NCI-H128 (cell line): ENCODE results near the gene PEA15.

Experiments
- DNase-seq: peaks from one replicate; lab custom pipeline; 2025; ENCODE audit not compliant: unreplicated experiment; lab: John Stamatoyannopoulos, UW

PEA15 gene

DNA sequence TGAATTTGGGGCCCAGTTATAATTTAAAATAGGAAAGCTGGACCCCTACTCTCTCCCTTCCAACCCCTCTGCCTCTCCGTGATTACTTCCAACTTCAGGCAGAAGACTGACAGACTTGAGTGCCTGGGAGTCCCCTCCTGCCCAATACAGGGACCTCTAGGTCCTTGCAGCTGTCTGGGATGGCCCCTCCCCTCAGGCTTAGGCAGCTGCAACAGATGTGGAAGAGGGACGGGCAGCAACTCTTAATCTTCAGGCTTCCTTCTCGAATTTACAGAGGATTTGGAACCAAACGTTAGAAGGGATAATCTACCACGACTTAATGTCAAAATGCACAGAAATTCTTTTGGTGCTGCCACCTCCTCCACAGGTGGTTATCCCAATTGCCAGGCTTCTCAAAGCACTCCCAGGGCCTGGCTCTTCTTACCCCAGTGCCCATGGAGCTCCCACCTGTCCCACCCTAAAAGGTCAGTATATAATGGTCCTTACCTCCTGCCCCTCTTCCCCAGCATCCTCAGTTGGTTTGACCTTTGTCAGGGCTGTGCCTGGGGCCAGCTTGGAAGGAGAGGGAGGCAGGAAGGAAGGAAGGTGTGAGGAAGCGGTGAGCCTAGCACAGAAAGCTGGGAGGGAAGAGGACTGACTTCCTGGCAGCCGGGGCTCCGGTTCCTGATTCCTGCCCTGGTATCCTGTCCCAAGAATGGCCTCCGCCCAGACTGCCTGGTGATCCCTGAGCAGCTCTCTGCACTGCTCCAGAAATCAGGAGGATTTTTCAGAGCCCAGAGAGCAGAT lies 2.8 kb downstream of the PEA15 start:
- DNase-seq: no peak

DNA sequence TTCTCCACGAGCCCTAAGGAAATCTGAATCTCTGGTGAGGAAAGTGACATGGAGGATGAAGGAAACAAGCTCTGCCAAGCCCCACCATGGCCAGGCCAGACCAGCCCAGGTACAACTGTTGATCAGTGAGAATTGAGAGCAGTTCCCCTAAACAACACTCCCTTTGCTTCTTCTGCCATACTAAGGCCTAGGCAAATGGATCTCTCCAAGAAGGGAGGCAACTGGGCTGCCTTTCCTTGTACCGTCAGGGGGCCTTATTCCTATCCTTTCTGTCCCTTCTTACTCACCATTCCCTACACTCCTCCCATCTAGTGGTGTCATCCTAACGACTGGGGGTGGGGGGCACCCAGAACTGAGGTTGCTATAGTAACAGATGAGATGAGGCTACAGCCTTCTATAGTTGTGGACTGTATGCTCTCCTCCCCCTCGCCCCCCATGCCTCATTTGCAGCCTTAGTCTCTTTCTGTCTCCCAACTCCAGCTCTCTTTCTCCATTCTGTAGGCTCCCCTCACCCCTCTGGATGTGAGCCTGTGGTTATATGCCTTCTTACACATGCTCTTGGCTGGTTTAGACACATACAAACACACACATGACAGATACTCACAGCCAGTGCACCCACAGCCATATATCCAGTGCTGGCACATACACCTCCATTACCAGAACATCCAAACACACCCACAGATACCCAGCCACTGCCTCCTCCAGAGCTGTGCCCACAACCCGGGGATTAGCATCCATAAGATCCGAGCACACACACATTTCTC lies 3.6 kb downstream of the PEA15 start:
- DNase-seq: no peak

DNA sequence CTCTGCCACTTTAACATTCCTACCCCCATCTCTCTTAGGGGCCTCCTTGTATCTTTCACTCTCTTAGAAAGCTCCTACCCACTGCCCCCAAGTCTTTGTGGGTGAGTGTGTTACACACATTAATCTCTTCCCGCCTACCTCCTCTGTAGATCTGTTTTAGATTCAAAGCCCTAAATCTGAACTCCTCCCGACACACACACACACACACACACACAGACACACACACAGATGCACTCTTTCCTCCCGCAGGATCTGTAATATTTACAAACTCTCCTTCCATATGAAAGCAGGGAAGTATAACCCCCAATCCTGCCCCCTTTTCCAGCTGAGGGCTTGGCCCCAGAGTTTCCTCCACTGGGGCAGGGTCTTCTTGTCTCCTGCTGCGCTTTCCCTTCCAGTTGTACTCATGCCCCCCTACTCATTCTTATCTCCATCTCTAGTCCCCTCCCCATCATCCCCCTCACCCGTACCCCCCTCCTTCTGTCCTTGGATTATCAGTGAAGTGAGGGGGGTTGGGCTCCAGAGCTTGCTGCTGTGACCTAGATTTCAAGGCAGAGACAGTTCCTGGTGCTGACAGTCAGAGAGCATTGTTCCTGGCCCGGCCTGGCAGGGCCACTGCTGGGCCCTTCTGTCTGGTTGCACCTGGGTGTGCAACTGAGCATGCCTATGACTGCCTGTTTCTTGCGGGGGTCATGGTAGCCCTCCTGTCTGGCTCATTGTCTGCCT lies 4.3 kb downstream of the PEA15 start:
- no peak for DNase-seq

DNA sequence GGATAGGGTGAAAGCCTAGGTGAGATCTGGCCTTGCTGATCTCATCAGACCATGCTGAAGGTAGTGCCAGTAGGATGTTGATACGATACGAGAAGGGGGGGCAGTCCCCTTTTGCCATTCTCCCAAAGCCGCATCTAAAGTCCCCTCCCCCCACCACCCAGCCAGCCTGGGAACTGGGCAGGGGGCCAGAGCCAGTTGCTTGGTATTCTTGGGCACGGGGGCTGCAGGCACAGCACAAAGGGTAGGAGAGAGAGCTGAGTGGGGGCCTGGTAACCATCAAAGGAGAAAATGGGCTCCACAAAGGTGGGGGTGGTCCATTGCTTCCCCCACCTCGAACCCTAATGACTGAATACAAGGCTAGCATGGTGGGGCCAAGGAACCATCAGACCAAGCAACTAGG lies 5.4 kb downstream of the PEA15 start:
- no peak for DNase-seq

DNA sequence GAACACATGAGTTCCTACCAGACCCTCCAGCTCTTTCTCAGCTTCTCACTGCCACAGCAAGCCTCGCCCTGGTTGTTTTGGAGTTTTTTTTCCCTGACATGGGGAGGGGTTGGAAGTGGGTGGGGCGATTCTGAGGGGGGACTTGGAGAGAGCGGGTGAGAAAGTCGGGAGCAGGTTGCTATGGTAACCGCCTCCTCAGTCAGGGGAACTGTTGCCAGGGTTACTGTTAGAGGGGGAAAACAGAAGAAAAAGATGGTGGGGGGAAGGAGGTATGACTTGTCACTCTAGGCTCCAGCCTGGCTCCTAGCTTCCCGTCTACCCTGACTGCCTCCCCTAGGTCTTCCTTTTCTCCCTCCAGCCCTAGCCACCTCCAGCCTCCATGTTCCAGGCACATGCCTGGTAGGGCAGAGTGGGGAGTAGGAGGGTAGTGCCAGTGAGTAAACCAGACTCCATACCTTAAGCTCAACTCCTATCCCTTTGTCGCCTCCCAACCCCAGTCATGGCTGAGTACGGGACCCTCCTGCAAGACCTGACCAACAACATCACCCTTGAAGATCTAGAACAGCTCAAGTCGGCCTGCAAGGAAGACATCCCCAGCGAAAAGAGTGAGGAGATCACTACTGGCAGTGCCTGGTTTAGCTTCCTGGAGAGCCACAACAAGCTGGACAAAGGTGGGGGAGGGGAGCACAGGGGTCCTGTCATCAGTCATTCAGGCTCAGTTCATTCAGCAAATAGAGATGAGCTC lies 6.0 kb downstream of the PEA15 start:
- no peak for DNase-seq

DNA sequence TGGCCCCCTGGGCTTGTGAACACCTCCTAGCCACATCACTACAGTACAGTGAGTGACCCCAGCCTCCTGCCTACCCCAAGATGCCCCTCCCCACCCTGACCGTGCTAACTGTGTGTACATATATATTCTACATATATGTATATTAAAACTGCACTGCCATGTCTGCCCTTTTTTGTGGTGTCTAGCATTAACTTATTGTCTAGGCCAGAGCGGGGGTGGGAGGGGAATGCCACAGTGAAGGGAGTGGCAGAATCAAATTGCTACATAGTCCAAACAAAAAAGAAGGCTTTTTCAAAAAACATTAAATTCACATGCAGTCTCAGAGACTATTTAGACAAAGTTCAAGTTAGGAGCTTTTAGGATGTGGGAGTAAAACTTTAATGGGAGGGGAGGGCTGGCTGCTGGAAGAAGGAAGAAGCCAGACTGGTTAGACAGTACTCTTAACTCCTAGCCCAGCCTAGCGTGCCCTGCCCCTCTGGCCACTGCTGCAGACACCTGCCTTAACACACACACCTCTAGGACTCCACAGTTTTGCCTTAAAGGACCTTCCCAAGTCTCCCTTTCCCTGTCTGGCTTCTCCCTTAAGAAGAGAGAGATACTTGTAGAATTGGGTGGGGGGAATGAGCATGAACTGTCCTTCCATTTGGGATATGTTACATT lies 9.4 kb downstream of the PEA15 start:
- no peak for DNase-seq

DNA sequence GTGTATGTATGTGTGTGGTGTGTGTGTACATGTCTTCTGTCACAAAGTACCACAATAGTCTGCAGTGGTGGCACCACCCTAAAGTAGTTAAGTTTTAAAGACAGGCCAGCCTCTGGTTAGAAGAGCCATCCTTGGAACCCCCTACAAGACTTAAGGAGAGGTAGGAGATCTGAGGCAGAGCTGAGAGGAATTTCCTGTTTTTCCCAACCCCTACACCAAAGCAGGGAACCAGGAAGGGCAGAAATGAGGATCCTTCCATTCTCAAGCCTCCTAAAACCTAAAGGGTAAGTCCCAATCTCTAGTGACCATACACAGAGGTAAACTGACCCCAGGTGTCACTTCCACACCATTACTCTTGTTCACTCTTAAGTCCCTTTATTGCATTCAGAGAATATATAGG lies 11.1 kb downstream of the PEA15 start:
- no peak for DNase-seq

DNA sequence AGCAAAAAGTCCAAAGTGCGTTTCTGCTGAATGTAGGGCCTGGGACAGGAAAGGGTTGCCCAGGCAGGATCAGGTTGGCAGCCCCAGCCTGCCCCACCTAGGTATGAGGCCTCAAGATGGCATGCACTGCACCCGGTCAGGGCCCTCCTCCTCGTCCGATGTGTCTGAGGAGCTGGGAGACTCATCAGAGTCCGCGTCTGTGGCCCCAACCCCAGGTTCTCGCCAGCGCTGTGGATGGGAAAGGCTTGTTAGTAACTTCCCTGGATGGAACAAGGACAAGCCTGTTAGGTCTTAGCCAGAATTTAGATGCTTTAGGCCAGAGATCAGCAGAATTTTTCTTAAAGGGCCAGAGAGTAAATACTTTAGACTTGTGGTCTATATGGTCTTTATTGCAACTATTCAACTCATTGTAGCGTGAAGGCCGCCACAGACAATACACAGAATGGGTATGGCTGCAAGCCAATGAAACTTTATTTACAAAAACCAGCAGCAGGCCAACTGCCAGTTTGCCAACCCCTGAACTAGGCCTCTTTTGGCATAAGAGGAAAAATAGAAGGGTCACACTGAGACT lies 12.4 kb downstream of the PEA15 start:
- DNase-seq: no peak

DNA sequence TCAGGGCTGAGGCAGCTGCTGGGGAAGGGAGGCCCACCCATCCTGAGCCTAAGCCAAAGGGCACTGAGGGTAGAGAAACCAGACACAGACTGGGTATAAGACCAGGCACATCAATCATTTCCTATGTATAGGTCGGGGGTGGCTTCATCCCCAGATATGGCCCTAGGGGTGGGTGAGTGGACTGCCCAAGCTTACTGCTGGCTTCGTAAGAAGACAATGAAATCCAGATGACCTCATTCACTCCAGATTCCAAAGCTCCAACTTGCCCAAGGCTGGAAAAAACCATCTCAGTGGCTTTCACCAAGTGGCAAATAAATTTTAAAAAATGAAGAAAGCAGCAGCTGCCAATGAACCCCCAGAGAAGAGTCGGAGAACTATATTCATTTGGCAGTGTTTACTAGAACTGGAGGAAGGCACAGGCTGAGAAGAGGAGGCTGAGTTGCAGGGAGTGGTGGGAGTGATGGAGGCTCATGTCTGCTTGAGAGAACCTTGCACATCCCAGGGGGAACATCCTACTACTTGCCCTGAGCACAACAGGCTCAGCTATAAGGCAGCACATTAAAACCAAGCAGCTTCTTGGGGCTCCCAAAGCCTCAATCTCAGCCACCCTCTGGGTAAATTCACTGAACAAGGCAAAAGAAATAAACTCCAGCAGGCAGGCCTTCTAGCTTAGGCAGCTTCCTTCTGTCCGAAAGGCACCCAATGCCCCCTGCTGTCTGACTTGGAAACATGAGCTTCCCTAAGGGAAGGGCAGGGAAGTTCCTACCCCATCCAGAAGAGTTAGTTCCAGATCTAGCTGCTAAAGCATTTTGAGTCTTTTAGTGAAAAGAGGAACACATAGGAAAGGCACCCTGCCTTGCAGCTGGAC lies 14.1 kb downstream of the PEA15 start:
- no peak for DNase-seq

DNA sequence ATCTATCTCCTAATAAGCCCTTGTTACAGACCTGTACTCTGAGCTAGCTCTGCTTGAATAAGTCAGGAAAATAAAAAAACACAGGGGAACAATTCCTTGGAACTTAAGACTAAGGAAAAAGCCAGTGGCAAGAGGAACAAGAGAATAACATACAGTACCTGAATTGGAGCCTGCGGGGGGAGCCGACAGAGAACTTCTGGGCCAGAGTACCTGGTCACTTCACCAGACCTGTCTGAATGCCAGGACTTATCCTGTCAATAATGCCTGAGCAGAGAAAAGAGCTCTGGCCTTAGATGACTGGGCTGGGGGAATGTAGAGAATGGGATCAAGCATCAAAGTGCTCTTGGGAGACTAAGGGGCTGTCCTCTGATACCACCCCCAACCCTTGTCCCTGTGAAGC lies 15.1 kb downstream of the PEA15 start:
- DNase-seq: no peak

DNA sequence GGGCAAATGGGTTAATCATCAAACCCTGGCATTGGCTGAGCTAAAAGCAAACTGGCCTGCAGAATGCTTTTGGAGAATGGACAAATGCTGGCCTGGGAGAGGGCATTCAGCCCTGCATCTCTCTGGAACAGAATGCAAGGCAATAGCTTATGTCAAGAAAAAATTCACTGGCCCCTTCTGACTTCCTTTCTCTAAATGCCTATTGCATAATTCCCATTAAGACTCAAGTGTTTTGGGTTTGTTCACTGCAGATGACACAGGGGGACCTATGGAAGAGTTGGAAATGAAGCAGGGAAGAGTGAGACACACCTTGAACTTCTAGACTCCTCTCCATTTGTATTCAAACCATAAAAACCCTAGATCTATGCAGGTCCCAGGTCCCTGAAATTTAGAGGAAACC lies 15.9 kb downstream of the PEA15 start:
- DNase-seq: no peak

DNA sequence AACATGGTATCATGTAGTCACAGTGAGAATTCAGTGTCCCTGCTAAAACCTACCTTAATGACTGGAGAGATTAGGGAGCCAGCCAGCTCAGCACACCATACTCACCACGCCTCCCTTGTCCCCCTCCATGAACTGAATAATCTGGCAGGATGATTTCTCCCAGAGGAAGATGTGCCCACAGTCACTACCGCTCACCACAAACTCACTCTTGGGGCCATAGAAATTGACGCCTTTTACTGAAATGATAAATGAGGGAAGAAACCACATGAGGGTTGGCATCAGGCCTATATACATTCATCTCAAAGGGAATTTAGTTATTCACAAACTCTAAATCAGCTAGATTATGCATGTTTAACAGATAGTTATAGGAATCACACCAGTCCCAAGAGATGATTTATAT lies 17.4 kb downstream of the PEA15 start:
- no peak for DNase-seq

DNA sequence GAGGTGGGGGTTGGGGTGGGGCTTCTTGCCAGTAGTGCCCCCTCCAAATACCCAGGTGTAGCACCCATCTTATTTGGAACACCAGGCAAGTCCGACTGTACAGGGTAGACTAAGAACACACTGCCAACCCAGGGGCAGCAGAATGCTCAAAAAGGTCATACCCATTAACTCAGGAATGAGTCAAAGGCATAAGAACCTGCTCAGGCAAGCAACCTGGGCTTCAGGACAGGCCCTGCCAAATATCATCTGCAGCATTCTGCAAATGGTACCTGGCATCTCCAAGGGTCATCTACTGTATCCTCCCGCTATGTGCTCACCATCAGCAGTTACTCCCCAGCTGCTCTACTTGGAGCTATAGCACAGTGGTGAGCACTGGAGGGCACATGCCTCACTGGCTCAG lies 19.4 kb downstream of the PEA15 start:
- no peak for DNase-seq

DNA sequence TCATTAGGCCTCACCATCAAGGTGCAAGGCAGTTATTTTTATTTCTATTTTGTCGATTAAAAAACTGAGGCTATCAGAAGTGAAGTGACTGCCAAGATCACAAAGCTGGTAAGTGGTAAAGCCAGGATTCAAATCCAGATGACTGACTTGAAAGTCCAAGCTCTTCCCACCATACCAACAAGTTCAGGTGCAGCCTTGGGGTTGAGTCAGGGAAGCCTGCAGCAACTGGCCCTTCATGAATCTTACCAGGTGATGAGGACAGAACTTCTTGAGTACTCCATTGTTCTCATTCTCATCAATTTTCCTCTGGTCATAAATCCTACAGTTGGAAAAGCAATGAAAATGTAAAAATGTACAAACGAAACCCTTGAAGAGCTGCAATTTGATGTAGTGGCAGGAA lies 20.2 kb downstream of the PEA15 start:
- DNase-seq: no peak

DNA sequence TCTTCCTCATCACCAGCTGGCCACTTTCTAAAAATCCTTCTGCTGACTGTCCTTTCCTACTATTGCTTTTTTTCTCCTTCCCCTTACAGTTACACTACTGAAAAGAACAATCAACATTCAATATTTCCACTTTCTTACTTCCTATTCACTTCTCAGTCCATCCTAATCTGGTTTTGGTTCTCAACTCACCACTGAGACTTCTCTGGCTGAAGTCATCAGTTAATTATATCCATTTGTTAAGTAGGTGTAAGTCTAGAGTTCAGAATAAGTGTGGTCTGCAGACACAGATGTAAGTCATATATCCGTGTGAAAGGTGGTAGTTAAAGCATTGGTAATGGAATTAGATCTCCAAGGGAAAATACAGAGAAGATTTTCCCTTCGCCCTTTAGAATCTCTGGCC lies 21.4 kb downstream of the PEA15 start:
- DNase-seq: no peak

DNA sequence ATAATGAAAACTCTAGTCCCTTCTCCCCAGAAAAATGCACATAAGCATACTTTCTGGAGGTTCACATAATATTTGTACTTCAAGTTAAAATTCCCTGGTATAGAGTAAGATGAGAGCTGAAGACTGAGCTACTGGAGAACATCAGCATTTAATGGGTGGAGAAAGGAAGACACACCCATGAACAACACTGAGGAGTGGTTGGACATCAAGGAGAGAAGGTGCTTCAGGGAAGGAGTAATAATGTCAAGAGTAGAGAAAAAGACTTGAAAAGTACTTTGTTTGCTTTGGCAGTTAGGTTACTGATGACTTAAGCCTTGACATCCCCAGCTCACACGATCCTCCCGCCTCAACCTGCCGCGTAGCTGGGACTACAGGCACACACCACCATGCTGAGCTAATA lies 21.9 kb downstream of the PEA15 start:
- no peak for DNase-seq

DNA sequence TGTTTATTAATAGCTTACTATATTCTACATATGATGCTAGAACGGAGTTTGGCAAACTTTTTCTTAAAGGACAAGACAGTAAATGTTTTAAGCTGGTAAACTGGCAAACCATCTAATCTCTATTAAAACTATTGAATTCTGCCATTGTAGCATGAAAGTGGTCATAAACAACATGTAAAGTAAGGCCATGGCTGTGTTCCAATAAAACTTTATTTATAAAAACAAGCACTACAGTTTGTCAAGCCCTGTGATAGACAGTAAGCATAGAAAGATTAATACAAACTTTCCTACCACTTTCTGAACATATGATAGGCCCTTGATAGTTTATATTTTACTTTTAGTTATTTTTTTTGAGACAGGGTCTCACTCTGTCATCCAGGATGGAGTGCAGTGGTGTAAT lies 22.4 kb downstream of the PEA15 start:
- no peak for DNase-seq

DNA sequence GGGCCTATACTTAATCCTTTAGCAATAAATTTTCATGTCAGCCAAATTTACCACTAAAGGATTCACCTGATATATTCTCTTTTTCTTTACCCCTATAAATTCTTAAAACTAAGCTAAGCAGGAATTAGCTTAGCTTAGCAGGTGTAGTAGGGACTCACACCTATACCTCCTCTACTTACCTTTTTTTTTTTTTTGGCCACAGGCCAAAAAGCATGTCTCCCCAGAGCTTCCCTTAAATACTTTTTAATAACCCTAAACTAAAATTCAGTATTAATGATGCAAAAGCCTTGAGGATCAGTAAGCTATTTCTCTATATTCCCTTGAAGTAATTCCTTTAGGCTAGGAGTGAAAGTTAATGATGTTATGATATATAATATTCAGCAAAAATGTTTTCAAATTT lies 23.2 kb downstream of the PEA15 start:
- DNase-seq: no peak

DNA sequence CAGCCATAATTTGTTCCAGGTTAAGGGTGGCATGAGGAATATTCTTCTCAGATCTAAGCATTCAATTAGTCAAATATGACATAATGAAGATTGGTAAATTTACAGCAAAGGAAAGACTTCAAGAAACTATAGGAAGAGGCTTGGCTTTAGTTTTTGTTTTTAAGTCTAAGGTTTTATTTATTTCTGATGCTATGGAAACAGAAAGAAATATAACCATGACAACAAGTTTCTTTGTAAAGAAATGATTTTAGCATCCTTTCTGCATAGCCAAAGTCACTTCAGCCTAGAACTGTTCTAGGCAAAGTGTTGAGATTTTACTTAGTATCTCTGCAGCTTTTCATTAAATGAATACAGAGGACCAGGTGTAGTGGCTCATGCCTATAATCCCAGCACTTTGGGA lies 27.7 kb downstream of the PEA15 start:
- no peak for DNase-seq

DNA sequence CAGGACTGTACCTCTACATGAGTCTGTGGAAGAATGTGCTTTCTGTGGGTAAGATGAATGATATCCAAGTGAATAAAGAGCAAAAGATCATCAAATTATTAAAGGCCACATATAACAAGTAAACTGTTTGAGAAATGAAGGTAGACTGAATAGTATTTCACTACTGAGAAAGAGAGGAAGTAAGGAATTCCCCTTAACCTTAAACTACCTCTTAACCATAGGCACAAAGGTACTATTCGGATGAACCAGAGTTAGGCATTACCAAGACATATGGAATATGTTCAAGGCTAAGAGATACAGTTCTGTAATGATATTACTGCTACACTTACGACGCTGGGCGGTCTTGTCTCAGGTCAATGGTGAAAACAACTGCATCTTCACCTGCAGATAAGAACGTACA lies 31.6 kb downstream of the PEA15 start:
- DNase-seq: no peak
